Fibroblast of upper back skin (primary cell): ENCODE data around the gene CDK13.
A peak's percentile ranks its signal among the peaks of the same experiment; 100 is the strongest.
"Not testable (repeated sequence)": the region's sequence is repeated elsewhere in the genome, so short reads cannot be mapped to it uniquely, and the experiment has no call there.

Source experiments
- DNase-seq: peaks from one replicate; pipeline ENCODE4 v3.0.0-alpha.2; 2013

Gene CDK13

GRCh38 chr7:39949971-39950472, at the start of gene CDK13:
Gene CDK13 (plus strand): TSS chr7:39950256. CDS start chr7:39950642, 386 bp downstream.
- peak; percentile 66 for DNase-seq

- DNase-seq = peak; percentile 74
These were observed 46.0 kb upstream of the CDK13 start for GRCh38 chr7:39904077-39904486.

DNA sequence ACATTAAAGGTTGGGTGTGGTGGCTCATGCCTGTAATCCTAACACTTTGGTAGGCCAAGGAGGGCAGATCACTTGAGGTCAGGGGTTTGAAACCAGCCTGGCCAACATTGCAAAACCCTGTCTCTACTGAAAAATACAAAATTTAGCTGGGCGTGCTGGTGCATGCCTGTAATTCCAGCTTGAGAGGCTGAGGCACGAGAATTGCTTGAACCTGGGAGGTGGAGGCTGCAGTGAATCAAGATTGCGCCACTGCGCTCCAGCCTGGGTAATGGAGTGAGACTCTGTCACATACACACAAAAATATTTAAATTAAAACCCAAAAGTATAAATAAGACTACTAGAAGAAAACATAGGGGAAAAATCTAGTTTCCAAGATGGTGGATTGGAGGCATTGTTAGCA, 41.9 kb upstream of the CDK13 start:
- DNase-seq = no peak

DNA sequence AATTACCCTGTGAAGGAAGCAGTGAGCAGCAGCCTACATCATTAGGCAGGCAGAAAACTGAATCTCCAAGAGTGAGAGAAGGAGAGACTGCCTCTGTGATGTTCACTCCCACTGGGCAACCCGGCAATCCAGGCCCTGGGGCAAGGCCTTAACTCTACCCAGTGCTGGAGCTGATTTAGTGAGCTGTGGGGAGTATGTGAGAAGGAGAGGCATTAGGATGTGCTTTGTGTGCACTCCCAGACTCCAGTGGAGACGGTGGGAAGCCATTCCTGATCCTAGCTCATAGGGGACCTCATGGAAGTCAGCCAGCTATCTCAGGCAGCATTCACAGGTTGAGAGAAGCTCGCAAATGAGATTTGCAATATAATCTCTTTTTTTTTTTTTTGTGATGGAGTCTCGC, 41.1 kb upstream of the CDK13 start:
- DNase-seq = no peak

DNA sequence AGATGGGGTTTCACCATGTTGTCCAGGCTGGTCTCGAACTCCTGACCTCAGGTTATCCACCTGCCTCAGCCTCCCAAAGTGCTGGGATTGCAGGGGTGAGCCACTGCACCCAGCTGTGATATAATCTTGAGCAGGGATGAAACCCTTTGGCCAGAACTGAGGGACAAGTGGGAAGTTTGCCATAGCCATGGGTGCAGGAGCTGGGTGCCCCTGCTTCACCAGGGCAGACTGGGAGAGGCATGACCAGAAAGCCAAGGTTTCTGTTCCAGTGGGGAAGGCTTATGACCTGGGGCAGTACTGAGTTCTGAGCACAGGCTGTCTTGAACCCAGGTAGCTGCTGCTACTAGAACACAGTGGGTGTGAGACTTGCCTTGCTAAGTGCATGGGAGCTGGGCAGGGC, 40.5 kb upstream of the CDK13 start:
- no peak for DNase-seq

- DNase-seq = peak; percentile 58
These were observed 39.8 kb upstream of the CDK13 start for GRCh38 chr7:39910108-39910869.

GRCh38 chr7:39911167-39911566, 38.9 kb upstream of the CDK13 start:
- DNase-seq = no peak

DNA sequence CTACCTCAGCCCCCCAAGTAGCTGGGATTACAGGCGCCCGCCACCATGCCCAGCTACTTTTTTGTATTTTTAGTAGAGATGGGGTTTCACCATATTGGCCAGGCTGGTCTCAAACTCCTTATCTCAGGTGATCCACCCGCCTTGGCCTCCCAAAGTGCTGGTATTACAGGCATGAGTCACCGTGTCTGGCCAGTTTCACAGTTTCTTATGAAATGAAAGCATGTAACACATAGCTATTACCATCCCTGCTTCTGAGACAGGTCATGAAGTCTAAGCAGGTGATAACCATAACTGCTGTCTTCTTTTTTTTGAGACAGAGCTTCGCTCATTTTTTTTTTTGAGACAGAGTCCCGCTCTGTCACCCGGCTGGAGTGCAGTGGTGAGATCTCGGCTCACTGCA, 34.2 kb upstream of the CDK13 start:
- DNase-seq = not testable (repeated sequence)

DNA sequence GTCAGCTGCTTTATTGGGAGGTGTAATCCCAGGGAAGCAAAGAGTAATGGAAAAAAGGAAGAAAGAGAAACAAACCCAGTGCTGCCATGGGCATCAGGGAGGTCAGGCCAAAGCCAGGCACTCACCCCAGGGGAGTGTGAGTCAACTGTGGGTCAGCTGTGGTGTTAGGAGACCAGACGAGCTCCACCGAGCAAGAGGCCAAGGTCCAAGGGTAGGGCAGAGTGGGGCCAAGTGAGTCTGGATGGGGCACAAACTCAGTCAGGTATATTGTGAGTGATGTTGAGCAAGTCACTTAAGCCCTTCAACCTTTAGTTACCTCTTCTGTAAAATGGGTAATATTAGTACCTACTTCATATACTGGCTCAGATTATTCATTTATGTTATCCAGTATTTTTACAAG, 30.4 kb upstream of the CDK13 start:
- DNase-seq = no peak

DNA sequence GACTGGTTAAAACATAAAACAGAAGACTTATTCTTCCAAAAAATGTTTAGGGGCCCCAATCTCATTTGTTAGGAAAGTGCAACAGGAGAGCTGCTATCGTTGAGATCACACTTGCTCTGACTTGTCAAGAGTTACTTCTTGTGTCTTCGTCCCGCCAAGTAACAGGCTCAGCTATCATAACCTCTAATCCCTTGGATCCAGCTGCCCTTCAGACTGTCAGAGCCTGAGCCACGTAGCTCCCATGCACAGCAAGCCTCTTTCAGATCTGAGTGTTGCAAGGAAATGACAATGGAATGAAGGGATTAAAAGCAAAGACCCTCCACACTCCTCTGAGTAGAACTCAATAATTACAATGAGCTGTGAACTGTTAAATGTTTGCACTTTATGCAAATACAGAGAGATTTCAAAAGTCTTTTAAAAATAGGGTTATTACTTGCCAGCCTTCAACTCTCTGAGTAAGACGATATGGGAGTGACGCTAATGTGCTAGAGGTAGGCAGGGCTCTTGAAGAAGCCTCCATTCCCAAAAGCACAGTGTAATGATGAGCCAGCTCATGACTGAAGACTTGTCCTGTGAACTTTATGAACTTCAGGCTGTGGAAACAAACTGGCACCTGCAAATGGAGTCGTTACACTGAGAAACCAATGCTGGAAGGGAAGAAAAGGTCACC, 28.4 kb upstream of the CDK13 start:
- no peak for DNase-seq

DNA sequence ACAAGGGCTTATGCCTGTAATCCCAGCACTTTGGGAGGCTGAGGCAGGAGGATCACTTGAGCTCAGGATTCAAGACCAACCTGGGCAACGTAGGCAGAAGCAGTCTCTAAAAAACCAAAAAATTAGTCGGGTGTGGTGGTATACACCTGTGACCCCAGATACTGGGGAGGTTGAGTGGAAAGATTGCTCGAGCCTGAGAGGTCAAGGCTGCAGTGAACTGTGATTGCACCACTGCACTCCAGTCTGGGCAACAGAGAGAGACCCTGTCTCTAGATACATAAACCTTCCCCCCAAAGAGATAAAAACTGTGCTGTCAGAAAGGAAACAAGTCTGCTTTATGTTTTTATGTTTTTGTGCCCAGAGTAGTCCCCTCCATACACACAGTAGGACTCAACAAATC, 27.5 kb upstream of the CDK13 start:
- DNase-seq = no peak

DNA sequence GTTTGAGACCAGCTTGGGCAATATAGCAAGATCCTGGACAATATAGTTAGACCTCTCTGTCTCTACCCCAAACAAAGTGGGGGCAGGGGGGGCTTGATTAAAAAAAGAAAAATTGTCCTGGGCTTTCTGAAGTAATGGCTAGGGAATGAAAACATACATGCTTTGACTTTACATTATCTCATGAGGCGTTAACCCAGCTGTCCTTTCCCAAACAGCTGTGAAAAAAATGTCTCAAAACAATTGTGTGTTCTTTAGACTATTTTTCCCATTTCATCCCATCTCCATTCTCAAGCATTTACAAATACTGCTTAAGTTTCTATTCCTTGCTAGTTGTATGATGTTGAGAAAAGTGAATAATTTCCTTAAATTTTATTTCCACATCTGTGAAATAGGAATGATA, 27.0 kb upstream of the CDK13 start:
- DNase-seq = no peak

GRCh38 chr7:39924122-39924521, 25.9 kb upstream of the CDK13 start:
- no peak for DNase-seq

DNA sequence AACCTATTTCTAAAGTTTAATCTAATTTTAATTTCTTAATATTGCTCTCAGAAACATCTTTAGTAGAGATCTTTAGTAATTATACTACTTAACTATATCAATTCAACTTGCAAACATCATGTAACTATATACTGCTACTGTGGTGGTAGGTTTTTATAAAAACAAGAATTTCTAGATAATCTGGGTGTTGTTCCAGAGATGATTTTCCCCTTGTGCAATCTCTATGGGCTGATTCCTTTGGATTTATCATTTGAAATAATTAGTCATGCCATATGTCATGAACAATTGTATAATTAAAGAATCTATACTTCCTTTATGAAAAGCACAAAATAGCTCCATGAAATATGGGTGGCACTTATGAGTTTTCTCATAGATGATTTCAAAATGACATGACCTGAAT, 23.9 kb upstream of the CDK13 start:
- DNase-seq = no peak

- no peak for DNase-seq
These were observed 23.0 kb upstream of the CDK13 start for GRCh38 chr7:39927018-39927417.

DNA sequence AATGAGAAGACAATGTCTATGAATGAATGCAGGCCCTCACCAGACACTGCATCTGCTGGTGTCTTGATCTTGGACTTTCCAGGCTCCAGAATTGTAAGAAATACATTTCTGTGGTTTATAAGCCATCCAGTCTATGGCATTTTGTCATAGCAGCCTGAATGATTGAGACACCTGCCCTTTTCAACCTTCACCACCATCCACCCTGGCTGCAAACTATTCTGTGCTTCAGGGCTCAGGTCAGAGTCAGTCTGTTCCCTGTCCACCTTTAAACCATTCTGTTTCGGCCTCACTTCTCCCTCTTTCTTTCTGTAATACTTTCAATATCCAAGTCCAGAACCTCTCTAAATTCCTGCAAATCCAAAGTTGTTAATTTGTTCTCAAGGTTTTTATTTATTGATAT, 15.9 kb upstream of the CDK13 start:
- no peak for DNase-seq

DNA sequence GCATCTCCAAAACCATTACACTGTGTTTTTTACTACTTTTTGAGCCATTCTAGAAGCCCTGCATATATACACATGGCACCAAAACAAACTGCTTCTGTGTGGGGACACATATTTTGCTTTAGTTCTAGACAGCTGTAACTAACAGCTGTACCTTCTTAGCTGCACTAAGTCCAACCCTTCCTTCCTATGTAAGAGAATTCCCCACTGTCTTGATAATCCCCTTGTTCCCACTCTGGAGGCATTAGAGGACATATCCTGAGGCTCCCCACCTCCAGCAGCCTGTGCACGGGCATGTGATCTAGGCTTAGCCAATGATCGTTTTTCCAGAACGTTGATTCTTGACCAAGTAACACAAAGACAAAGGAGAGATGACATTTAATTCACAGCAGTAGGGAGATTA, 13.3 kb upstream of the CDK13 start:
- DNase-seq = no peak

GRCh38 chr7:39937366-39938153, 12.5 kb upstream of the CDK13 start:
- no peak for DNase-seq

DNA sequence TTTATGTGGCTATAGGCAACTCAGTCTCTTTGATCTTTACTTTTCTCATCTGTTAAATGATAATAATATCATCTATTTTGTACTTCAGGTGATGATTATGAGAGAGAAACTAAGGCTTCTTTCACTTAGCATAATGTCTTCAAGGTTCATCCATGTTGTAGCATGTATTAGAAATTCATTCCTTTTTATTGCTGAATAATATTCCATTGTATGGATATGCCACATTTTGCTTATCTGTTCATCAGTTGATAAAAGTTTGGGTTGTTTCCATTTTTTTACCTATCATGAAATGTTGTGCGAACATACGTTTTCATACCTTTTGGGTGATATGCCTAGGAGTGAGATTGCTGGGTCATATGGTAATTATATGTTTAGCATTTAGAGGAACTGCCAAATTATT, 7.2 kb upstream of the CDK13 start:
- no peak for DNase-seq

DNA sequence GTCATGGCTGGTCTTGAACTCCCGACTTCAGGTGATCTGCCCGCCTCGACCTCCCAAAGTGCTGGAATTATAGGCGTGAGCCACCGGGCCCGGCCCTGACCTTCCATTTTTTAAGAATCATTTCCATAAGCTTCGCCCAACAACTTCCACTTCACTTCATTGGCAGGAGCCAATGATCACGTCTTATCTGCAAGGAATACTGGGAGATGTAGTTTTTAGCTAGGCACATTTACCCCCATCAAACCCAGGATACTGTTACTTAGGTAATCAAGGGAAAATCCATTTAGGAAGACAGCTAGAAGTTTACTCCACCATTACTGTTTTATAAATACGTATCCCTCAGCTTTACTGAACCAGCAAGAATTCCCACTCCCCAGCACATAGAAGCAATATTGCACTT, 3.4 kb upstream of the CDK13 start:
- DNase-seq = no peak

GRCh38 chr7:39948375-39948955, 1.6 kb upstream of the CDK13 start:
- no peak for DNase-seq

- peak; percentile 100 for DNase-seq
These were observed 814 bp upstream of the CDK13 start for GRCh38 chr7:39948956-39949928.
